Left renal cortex interstitium (tissue), 4 donors: Measurements from ENCODE around the gene MYRF. TPM values are rescaled to one million over a fixed set of nuclear protein-coding genes. Genes with fewer than 3 reads are reported as not detected.

Source experiments
- DNase-seq, 4 donors: peaks; one replicate each; pipeline ENCODE4 v3.0.0-alpha.2; 2013; ENCODE audit warnings: low read depth in 4 of 4, low spot score in 2 of 4, missing footprints in 1 of 4
- polyA plus RNA-seq, 4 donors: library from polyadenylated mRNA; unstranded; fragments of 120-200 nt; gene quantifications; one replicate each; pipeline ENCODE4 v1.2.1, GENCODE V29; 2013; ENCODE audit not compliant: insufficient read length in 4 of 4

MYRF gene
- polyA plus RNA-seq, 4 donors = 17.3 to 32.8 (median 22.9) TPM

GRCh38 chr11:61737636-61738386 lies 14.6 kb upstream of the MYRF start:
- no peak for DNase-seq

DNA sequence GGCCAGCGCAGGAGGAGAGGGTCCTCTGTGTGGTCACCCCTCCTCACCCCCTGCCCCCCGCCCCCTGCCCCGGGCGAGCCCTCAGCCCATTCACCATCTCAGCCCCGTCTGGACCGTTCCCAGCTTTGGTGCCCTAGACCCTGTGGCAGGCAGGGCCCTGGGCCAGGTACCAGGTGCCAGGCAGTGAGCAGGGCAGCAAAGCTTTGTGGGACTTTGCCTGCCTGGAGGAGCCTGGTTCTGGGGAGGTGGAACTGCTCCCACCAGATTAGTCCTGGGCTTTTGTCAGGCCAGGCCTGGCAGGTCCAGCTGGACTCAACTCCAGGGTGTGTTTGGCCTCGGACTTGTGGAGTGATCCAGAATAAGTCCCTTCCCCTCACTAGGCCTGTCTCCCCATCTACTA lies 13.7 kb upstream of the MYRF start:
- no peak for DNase-seq

- no peak for DNase-seq
Observed at GRCh38 chr11:61739413-61739812, 13.0 kb upstream of the MYRF start.

- DNase-seq = no peak
Observed at GRCh38 chr11:61739966-61740365, 12.5 kb upstream of the MYRF start.

DNA sequence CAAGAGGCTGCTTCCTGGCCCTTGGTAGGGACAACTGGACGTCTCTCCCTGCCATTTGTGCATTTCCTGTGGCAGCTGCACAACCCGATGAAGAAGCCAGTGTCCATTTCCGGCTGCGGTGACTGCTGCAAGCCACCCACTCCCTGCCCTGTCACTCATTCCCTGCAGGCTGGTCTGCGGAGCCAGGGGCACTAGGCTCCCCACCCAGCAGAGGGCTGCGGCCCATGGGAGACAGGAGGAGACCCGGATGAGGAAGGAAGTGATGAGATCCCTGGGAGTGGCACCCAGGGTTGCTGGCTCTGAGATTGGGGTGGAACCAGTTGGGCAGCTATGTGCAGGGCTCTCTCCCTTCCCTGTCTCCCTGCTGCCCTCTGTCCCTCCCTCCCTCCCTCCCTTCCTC lies 10.0 kb upstream of the MYRF start:
- no peak for DNase-seq

DNA sequence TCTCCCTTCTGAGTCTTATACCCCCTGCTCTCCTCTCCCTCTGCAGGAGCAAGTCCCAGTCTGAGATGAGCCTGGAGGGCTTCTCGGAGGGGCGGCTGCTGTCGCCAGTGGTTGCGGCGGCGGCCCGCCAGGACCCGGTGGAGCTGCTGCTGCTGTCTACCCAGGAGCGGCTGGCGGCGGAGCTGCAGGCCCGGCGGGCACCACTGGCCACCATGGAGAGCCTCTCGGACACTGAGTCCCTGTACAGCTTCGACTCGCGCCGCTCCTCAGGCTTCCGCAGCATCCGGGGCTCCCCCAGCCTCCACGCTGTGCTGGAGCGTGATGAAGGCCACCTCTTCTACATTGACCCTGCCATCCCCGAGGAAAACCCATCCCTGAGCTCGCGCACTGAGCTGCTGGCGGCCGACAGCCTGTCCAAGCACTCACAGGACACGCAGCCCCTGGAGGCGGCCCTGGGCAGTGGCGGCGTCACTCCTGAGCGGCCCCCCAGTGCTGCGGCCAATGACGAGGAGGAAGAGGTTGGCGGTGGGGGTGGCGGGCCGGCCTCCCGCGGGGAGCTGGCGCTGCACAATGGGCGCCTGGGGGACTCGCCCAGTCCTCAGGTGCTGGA lies 8.8 kb upstream of the MYRF start:
- DNase-seq = no peak

- DNase-seq = no peak
Observed at GRCh38 chr11:61744181-61744580, 8.3 kb upstream of the MYRF start.

DNA sequence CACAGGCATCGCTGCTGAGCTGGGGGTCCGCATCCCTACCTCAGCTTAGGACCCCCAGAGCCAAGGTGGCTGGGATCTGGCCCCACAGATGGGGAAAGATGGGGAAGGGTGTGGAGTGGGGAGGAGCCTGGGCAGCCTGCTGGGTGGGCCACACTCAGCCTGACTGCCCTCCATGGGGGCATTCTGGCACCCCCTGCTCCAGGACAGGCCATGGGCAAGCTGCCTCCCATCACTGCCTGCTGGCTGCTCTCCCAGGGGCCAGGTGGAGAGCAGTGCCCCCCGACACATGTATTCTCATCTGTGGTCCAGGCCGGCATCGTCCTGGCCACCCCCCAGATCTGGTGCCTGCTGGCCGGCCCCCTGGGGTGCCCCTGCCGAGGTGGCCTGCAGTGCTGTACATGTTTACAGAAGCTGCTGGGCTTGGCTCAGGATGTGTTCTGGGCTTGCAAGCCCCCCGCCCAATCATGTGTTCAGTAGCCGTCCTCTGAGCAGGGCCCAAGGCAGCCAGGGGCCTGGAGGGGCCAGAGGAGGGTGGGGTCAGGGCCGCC lies 7.8 kb upstream of the MYRF start:
- no peak for DNase-seq

DNA sequence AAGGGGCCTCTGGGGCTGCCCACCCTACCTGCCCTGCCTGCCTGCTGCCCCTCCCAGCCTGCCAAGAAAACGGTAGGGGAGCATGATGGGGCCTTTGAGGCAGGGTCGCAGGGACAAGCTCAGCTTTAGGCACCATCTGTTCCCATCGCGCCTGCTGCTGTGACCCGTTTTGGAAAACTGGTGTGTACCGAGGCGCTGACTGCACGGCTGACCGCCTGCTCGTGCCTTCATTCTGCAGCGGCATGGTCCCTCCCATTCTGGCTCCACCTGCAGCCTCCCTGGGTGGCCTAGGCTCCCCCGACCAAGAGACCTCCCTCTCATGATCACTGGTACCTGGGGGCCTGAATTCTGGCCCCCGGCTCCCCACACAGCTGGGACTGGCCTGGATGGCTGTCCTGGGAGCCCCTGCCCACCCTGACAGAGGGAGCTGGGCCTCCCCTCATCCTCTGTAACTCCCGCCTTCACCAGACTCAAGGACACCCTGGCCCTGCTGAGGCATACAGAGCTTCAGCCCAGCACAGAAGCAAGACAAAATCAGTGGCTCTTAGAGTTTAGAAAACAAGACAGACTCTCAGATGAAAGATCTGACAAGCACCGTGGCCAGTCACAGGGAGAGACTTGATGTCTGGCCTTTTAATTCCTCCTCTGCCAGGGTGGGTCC lies 6.5 kb upstream of the MYRF start:
- DNase-seq = no peak

DNA sequence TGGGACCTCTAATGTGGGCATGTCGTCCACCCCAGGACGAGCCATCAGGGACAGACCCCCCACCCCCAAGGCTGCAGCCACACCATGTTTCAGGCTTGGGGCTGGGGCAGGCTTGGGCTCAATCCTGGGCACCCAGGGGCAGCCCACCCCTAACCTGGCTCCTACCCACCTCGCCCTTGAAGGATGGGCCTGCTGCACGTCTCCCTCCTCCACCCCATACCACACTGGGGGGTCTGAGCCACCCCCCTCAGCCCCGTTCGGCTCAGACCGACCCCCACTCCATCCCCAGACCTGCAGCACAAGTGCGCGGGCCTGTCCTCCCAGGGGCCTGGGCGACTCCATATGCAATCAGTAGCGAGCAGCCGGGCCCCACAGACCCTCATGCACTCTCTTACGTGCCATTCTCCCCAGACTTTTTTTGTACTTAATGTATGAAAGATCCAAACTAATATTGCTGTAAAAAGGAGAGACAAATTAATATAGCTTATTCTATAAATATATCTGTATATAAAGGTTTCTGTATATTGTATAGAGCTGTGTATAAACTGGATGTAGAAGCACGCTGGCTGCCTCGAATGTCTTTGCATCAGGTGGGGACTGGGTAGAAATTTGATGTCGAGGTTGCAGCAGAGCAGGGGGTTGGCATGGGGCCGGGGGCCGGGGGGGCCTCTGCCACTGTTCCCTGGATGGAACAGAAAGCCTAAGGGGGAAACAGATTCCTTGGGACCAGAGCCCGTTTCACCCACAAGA lies 5.8 kb upstream of the MYRF start:
- no peak for DNase-seq

DNA sequence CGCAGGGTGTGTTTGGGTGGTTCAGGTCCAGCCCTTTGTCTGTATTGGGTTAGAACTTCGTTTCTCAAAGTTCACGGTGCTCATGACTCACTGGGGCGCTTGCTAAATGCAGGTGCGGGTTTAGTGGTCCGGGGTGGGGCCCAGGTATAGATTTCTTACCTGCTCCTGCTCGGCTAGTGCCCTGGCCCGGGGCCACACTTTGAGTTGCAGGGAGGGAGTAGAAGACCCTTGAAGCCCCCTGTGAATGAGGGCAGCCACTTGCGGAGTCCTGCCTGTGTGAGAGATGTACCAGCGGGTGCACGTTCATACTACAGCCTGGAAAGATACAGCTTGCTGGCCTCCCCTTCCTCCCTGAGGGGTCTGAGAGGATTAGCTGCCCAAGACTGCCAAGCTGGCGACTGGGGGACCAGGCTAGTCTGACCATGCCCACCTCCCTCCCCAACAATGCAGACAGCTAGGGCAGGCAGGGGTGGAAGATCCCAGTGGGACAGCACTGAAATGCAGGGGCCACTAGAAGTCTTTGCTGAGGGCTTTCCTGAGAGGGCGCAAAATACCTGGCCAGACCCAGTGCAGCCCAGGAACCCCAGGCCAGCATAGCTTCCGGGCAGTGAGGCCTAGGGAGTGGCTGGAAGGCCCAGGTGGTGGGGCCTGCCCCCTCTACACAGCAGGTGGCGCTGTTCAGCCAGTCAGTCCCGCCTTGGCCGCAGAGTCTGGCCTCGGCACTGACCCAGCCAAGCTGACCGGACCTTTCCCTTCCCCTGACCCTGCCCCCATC lies 5.1 kb upstream of the MYRF start:
- DNase-seq = no peak

- no peak for DNase-seq
Observed at GRCh38 chr11:61747967-61748285, 4.5 kb upstream of the MYRF start.

DNA sequence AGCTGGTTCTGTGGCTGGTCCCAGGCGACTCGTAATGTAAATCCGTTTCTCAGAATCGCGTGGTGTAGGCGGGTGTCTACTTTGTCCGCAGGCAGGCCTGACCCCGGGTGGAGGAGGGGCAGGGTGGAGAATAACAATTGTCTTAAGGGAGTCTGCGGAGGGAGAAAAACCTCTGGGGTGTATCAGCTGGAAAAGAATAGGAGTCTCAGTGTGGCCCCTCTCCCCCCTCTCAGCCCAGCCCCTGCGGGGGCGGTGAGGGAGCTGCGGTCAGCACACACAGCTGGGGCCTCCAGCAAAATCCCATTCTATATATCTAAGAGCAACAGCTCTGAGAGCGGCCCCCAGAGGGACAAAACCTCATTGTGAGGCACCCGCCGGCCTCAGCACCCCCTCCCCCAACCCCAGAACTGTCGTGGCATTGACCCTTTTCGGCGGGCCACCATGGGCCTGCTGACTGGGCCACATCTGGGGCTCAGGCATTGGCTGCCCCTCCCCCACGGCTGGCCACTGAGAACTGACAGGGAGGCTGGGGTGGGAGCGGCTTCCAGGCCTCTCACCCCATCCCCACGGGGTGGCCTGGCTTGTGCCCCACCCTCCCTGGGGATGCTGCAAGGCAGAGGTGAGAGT lies 2.7 kb upstream of the MYRF start:
- DNase-seq = no peak

DNA sequence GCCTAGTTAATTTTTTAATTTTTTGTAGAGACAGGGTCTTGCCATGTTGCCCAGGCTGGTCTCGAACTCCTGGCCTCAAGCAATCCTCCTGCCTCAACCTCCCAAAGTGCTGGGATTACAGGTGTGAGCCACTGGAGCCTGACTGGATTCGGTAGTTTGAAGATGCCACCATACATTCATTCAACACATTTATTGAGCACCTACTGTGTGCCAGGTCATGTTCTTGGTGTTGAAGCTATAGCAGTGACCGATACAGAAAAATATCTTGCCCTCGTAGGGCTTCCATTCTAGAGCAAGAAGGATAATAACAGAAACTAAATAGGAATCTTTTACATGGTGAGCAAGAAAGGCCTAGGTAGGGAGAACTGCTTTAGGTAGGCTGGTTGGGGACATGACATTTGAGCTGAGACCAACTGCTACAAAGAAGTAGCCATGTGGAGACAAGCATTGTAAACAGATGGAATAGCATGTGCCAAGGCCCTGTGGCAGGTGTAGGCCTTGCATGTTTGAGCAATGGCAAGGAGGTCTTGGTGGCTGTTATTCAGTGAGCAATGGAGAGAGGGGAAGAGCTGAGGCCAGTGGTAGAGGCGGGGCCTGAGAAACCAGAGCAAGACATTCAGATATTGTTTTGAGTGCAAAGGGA lies 1.7 kb upstream of the MYRF start:
- no peak for DNase-seq

- DNase-seq = no peak
Observed at GRCh38 chr11:61751384-61751783, 1.1 kb upstream of the MYRF start.

GRCh38 chr11:61752925-61753521 lies 587 bp downstream of the MYRF start:
- no peak for DNase-seq

GRCh38 chr11:61753672-61754071 lies 1.2 kb downstream of the MYRF start:
- DNase-seq = no peak

DNA sequence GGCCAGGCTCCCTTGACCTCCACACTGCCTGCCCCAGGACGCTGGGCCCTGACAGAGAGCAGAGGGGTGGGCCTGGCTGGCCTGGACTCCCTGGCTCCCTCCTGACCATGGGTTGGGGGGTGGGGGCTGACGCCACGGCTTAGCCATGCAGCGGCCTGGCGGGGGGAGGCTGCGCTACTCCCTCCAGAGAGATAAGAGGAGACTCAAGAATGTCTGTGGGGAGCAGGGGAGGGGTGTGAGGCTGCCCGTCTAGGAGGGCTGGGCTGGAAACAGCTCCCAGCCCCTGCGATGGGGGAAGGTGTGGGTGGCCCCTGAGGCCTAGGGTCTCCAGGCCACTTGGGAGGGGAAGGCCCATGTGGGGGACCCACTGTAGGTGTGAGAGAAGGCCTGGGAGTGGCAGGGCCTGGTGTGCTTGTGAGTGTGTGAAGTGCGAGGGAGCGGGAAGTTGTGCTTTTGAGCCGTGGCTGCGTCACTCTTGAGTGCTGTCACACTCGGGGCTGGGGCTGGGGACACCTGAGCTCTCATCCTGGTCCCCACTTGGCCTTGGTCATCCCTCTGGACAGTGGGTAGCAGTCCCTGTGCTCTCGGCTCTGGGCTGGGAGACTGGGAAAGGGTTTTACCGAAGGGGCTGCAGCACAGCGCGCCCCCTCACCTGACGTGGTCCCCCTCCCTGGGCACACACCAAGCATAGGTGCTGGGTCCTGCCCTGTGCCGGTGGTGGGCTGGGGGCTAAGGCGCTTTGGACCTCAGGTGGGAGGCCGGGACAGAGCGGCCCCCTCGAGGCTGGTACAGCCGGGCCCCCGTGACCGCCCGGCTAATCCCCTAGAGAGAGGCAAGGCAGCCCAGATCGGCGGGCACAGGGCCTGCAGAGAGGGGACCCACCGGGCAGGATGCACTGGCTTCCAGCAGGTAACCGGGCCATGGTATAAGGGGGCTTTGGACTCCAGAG lies 2.4 kb downstream of the MYRF start:
- DNase-seq = no peak
